ENCODE results near the gene TCHP. TPM values are rescaled to one million over a fixed set of nuclear protein-coding genes. Genes with fewer than 3 reads are reported as not detected.

The TCHP gene
- total and polyA plus RNA-seq, 12 donors: 7.0 to 14.1 (median 9.1) TPM

GRCh38 chr12:109902891-109903418, 2.9 kb downstream of the TCHP start:
- WGBS, 2 donors: 80 to 88% methylated on average over 15 of the region's 15 CpGs

GRCh38 chr12:109905301-109905700, 5.2 kb downstream of the TCHP start:
- Histone ChIP-seq H3K4me3 (no peak overlapping the region), H3K27ac (no peak overlapping the region), H3K36me3 (peaks cover 0 to 79% (median 60%) of the 10 kb centered on the region in 9 donors), H3K27me3 (no peaks in the 10 kb centered on the region), H3K4me1 (peaks cover 3 to 18% (median 13%) of the 10 kb centered on the region in 9 donors), H3K9me3 (no peaks in the 10 kb centered on the region)
- 92 to 94% methylated on average over 10 of the region's 10 CpGs for WGBS, 2 donors
- ATAC-seq (no peak), DNase-seq (no peak)
- intact Hi-C loops (cut with DNase I): no loop called here
- no peak for TF ChIP-seq CTCF (IDR thresholded peaks at IDR 0.05)

More at GRCh38 chr12:109902891-109903418, 2.9 kb downstream of the TCHP start:
- intact Hi-C loops (cut with DNase I): no loop called here
- H3K27me3 ChIP-seq: no peaks in the 10 kb centered on the region
- DNase-seq (no peak), ATAC-seq (no peak)
- H3K9me3 ChIP-seq: no peaks in the 10 kb centered on the region
- H3K4me3 ChIP-seq: no peak overlapping the region
- no peak overlapping the region for H3K27ac ChIP-seq
- no peak for TF ChIP-seq CTCF (IDR thresholded peaks at IDR 0.05)
- H3K36me3 ChIP-seq: peaks cover 0 to 56% (median 49%) of the 10 kb centered on the region in 9 donors
- peaks cover 3 to 25% (median 21%) of the 10 kb centered on the region in 9 donors for H3K4me1 ChIP-seq

- 83 to 91% methylated on average over 8 of the region's 8 CpGs for WGBS, 2 donors
- no peak for DNase-seq
- H3K27me3 ChIP-seq: no peaks in the 10 kb centered on the region
- ATAC-seq: no peak
- no peak overlapping the region for H3K27ac ChIP-seq
- TF ChIP-seq CTCF (IDR thresholded peaks at IDR 0.05): no peak
- no peaks in the 10 kb centered on the region for H3K9me3 ChIP-seq
- intact Hi-C loops (cut with DNase I): no loop called here
- peaks cover 1 to 100% (median 54%) of the 10 kb centered on the region in 9 donors for H3K36me3 ChIP-seq
- H3K4me3 ChIP-seq: no peak overlapping the region
- H3K4me1 ChIP-seq: peaks cover 0 to 4% (median 0%) of the 10 kb centered on the region in 9 donors
Observed at GRCh38 chr12:109910254-109910968, 10.3 kb downstream of the TCHP start.

- Histone ChIP-seq H3K36me3 (peaks cover 3 to 100% (median 54%) of the 10 kb centered on the region in 9 donors), H3K27ac (no peak overlapping the region), H3K27me3 (no peaks in the 10 kb centered on the region), H3K4me3 (no peak overlapping the region), H3K9me3 (no peaks in the 10 kb centered on the region), H3K4me1 (peaks cover 0 to 4% (median 0%) of the 10 kb centered on the region in 9 donors)
- 76 to 78% methylated on average over 12 of the region's 12 CpGs for WGBS, 2 donors
- intact Hi-C loops (cut with DNase I): no loop called here
- TF ChIP-seq CTCF (IDR thresholded peaks at IDR 0.05): peak in 1 of 9 donors; percentile 27
- ATAC-seq: no peak
- DNase-seq: no peak
Observed at GRCh38 chr12:109910969-109911348, 10.9 kb downstream of the TCHP start.
